K562 (cell line): ENCODE data around the gene APBA2. TPM values are rescaled to one million over a fixed set of nuclear protein-coding genes. Genes with fewer than 3 reads are reported as not detected.

Experiments
- ADNP ChIP-seq: fragments of 200-800 bp; sonication (Bioruptor generic); IDR thresholded peaks from 2 replicates; pipeline ENCODE4 v1.6.1; 2016; ENCODE audit warnings: missing genetic modification characterization, missing compliant biosample characterization
- ATF1 ChIP-seq, 2 experiments: fragments of 450-650 bp in 1 of 2; IDR thresholded peaks; 2 replicates each; pipeline ENCODE4 v1.6.1; 2016; ENCODE audit warnings: missing compliant biosample characterization in 1 of 2, missing genetic modification characterization in 1 of 2
- ATF7 ChIP-seq: fragments of 450-650 bp; IDR thresholded peaks from 2 replicates; pipeline ENCODE4 v1.7.1; 2014; ENCODE audit warnings: mild to moderate bottlenecking, moderate library complexity
- HEY1 ChIP-seq: fragments of 250-450 bp; sonication (Bioruptor Pico); IDR thresholded peaks from 2 replicates; pipeline ENCODE4 v1.5.0; 2020; ENCODE audit warnings: mild to moderate bottlenecking, moderate library complexity, borderline replicate concordance
- HIVEP1 ChIP-seq: fragments of 250-450 bp; sonication (Bioruptor Pico); IDR thresholded peaks from 2 replicates; pipeline ENCODE4 v1.4.0; 2020; ENCODE audit warnings: mild to moderate bottlenecking
- KLF1 ChIP-seq: fragments of 450-650 bp; IDR thresholded peaks from 2 replicates; pipeline ENCODE4 v1.6.1; 2016; ENCODE audit warnings: missing genetic modification characterization, missing compliant biosample characterization
- MAFF ChIP-seq: IDR thresholded peaks from 2 replicates; pipeline ENCODE4 v1.6.1; 2012; ENCODE audit warnings: low read length, improper control_type of control experiment
- MITF ChIP-seq: IDR thresholded peaks from 2 replicates; pipeline ENCODE4 v1.6.1; 2014; ENCODE audit warnings: antibody characterized with exemption
- NEUROD1 ChIP-seq: fragments of 150-350 bp; IDR thresholded peaks from 2 replicates; pipeline ENCODE4 v1.6.1; 2014; ENCODE audit warnings: borderline replicate concordance, low read length, low read depth; ENCODE audit not compliant: partially characterized antibody
- NFIC ChIP-seq: fragments of 450-650 bp; IDR thresholded peaks from 2 replicates; pipeline ENCODE4 v1.6.1; 2017; ENCODE audit warnings: mild to moderate bottlenecking, inconsistent platforms
- NR2C2 ChIP-seq, 2 experiments: fragments of 200-800 bp in 1 of 2; sonication (Bioruptor generic) in 1 of 2; sonication (generic) in 1 of 2; formaldehyde crosslinking in 1 of 2; IDR thresholded peaks; 2 replicates each; pipeline versions ENCODE4 v1.6.1 to v1.8.0; 2016 to 2022; ENCODE audit warnings: mild to moderate bottlenecking in 1 of 2, missing compliant biosample characterization in 1 of 2, missing genetic modification characterization in 1 of 2, missing genetic modification reagents in 1 of 2
- POLR2AphosphoS5 ChIP-seq: IDR thresholded peaks from 2 replicates; pipeline ENCODE4 v1.6.1; 2011; ENCODE audit warnings: mild to moderate bottlenecking, low read depth, low read length, moderate library complexity; ENCODE audit not compliant: control insufficient read depth, insufficient read depth
- RCOR1 ChIP-seq, 2 experiments: IDR thresholded peaks; 2 replicates each; pipeline ENCODE4 v1.6.1; 2012; ENCODE audit warnings: low read depth in 2 of 2, low read length in 2 of 2, borderline replicate concordance in 1 of 2, improper control_type of control experiment in 1 of 2
- RFX5 ChIP-seq: IDR thresholded peaks from 2 replicates; pipeline ENCODE4 v1.6.1; 2011; ENCODE audit warnings: low read depth, mild to moderate bottlenecking, improper control_type of control experiment, low read length
- RNF2 ChIP-seq: sonication (generic); IDR thresholded peaks from 2 replicates; pipeline ENCODE4 v1.6.1; 2016
- ZC3H11A ChIP-seq: IDR thresholded peaks from 2 replicates; pipeline ENCODE4 v1.6.1; 2012; ENCODE audit warnings: low read depth, low read length, improper control_type of control experiment
- ZNF766 ChIP-seq: fragments of 200-800 bp; sonication (Bioruptor generic); conservative IDR thresholded peaks from 2 replicates; pipeline ENCODE4 v1.6.1; 2016; ENCODE audit warnings: missing genetic modification characterization, missing compliant biosample characterization
- polyA plus RNA-seq, 8 experiments: library from polyadenylated mRNA; depleted of rRNA in 4 of 8; stranded (reverse) in 5 of 8; unstranded in 3 of 8; fragments of >200 nt; fragmentation: Nextera tagmentation in 2 of 8; fragmentation: Illumina TruSeq in 1 of 8; extraction: Ambion mirVana in 2 of 8; extraction: Trizol in 1 of 8; gene quantifications; 2 replicates each; pipeline versions ENCODE4 v1.2.1 to v1.2.3, GENCODE V29; 2011 to 2014; ENCODE audit warnings: inconsistent platforms in 1 of 8, missing spikeins in 1 of 8
- total RNA-seq, 7 experiments: library from RNA; depleted of rRNA in 6 of 7; stranded (reverse); fragments of >200 nt in 6 of 7; fragmentation: Illumina TruSeq in 2 of 7; extraction: Trizol in 2 of 7; gene quantifications; 2 replicates each; pipeline versions ENCODE4 v1.2.1 to v1.2.3, GENCODE V29; 2011 to 2021; ENCODE audit warnings: low replicate concordance in 1 of 7
- TF ChIP-seq, protein P1 (sequence below): fragments of 250-450 bp; sonication (Bioruptor Pico); IDR thresholded peaks from 2 replicates; pipeline ENCODE4 v1.8.0; 2021; ENCODE audit warnings: borderline replicate concordance, mild to moderate bottlenecking, moderate library complexity; ENCODE audit not compliant: poor library complexity, severe bottlenecking
- TF ChIP-seq, protein P2 (sequence below): fragments of 450-650 bp; IDR thresholded peaks from 2 replicates; pipeline ENCODE4 v1.6.1; 2017; ENCODE audit warnings: antibody characterized with exemption, mild to moderate bottlenecking
- TF ChIP-seq, protein P3 (sequence below): sonication (generic); formaldehyde crosslinking; IDR thresholded peaks from 2 replicates; pipeline ENCODE4 v1.8.1; 2023; ENCODE audit warnings: mild to moderate bottlenecking, missing genetic modification reagents, moderate library complexity

The APBA2 gene
- total and polyA plus RNA-seq, 9 of the 15 experiments (the other 6 are each of a cell fraction or from before 2014, with no cell fraction given), result 0.24 to 40.9 (median 25.2) TPM

GRCh38 chr15:28955160-28955992 lies 69.6 kb downstream of the APBA2 start (continued):
- TF ChIP-seq, protein P1, sequence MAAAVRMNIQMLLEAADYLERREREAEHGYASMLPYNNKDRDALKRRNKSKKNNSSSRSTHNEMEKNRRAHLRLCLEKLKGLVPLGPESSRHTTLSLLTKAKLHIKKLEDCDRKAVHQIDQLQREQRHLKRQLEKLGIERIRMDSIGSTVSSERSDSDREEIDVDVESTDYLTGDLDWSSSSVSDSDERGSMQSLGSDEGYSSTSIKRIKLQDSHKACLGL (CRISPR knock-in tag), result no peak
- TF ChIP-seq POLR2AphosphoS5 (no peak), MITF (no peak), RNF2 (peak; percentile 85; the same call in 1 of the 2 replicates), ATF1 (CRISPR knock-in tag; IDR thresholded peaks at IDR 0.05) (no peak), ATF1 (tag; IDR thresholded peaks at IDR 0.05) (peak; percentile 42; the same call in 1 of the 2 replicates), HEY1 (CRISPR knock-in tag) (no peak), ADNP (no peak), ATF7 (no peak), NFIC (peak; percentile 93), RFX5 (no peak), ZNF766 (CRISPR knock-in tag) (no peak), KLF1 (no peak), ZC3H11A (no peak), RCOR1 (IDR thresholded peaks at IDR 0.05; ENCODE audit: borderline replicate concordance in 1 of 2, low read depth in 2 of 2, low read length in 2 of 2) (peak in 1 of 2 experiments; percentile 33; a peak in 1 of 4 replicates), MAFF (no peak), HIVEP1 (CRISPR knock-in tag) (no peak), NR2C2 (CRISPR knock-in tag; IDR thresholded peaks at IDR 0.05) (no peak), NR2C2 (tag; IDR thresholded peaks at IDR 0.05) (peak; percentile 62), NEUROD1 (no peak)
- TF ChIP-seq, protein P2, sequence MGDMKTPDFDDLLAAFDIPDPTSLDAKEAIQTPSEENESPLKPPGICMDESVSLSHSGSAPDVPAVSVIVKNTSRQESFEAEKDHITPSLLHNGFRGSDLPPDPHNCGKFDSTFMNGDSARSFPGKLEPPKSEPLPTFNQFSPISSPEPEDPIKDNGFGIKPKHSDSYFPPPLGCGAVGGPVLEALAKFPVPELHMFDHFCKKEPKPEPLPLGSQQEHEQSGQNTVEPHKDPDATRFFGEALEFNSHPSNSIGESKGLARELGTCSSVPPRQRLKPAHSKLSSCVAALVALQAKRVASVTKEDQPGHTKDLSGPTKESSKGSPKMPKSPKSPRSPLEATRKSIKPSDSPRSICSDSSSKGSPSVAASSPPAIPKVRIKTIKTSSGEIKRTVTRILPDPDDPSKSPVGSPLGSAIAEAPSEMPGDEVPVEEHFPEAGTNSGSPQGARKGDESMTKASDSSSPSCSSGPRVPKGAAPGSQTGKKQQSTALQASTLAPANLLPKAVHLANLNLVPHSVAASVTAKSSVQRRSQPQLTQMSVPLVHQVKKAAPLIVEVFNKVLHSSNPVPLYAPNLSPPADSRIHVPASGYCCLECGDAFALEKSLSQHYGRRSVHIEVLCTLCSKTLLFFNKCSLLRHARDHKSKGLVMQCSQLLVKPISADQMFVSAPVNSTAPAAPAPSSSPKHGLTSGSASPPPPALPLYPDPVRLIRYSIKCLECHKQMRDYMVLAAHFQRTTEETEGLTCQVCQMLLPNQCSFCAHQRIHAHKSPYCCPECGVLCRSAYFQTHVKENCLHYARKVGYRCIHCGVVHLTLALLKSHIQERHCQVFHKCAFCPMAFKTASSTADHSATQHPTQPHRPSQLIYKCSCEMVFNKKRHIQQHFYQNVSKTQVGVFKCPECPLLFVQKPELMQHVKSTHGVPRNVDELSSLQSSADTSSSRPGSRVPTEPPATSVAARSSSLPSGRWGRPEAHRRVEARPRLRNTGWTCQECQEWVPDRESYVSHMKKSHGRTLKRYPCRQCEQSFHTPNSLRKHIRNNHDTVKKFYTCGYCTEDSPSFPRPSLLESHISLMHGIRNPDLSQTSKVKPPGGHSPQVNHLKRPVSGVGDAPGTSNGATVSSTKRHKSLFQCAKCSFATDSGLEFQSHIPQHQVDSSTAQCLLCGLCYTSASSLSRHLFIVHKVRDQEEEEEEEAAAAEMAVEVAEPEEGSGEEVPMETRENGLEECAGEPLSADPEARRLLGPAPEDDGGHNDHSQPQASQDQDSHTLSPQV, result peak; percentile 29; the same call in 1 of the 2 replicates
- TF ChIP-seq, protein P3, sequence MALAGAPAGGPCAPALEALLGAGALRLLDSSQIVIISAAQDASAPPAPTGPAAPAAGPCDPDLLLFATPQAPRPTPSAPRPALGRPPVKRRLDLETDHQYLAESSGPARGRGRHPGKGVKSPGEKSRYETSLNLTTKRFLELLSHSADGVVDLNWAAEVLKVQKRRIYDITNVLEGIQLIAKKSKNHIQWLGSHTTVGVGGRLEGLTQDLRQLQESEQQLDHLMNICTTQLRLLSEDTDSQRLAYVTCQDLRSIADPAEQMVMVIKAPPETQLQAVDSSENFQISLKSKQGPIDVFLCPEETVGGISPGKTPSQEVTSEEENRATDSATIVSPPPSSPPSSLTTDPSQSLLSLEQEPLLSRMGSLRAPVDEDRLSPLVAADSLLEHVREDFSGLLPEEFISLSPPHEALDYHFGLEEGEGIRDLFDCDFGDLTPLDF, result no peak
